Measurements from ENCODE around the gene PCDHGC4.

- TF ChIP-seq CTCF (conservative IDR thresholded peaks at IDR 0.05), result no peak
- TF ChIP-seq ZFX (IDR thresholded peaks at IDR 0.05), result no peak
Measured at GRCh38 chr5:141437221-141437620, 47.6 kb upstream of the PCDHGC4 start.
